ENCODE measurements around the gene SNX22. TPM values are rescaled to one million over a fixed set of nuclear protein-coding genes. Genes with fewer than 3 reads are reported as not detected.

SNX22 gene
- total and polyA plus RNA-seq, 9 of the 15 experiments (the other 6 are each of a cell fraction or from before 2014, with no cell fraction given) = 0.91 to 3.0 (median 2.0) TPM

GRCh38 chr15:64127521-64128270 is 23.8 kb upstream of the SNX22 start (continued):
- TF ChIP-seq ZNF778 (CRISPR knock-in tag; IDR thresholded peaks at IDR 0.05) = no peak
- no peak for TF ChIP-seq DEAF1 (CRISPR knock-in tag; IDR thresholded peaks at IDR 0.05)
- TF ChIP-seq CEBPZ (IDR thresholded peaks at IDR 0.05; ENCODE audit: borderline replicate concordance, low read depth, low read length) = no peak
- no peak for TF ChIP-seq ZNF431 (CRISPR knock-in tag; IDR thresholded peaks at IDR 0.05)
- no peak for TF ChIP-seq MAFF (IDR thresholded peaks at IDR 0.05; ENCODE audit: low read length)
- TF ChIP-seq MEF2D (tag; conservative IDR thresholded peaks at IDR 0.05; ENCODE audit: low read depth) = no peak
- TF ChIP-seq MCM7 (IDR thresholded peaks at IDR 0.05) = no peak
- TF ChIP-seq GABPB2 (CRISPR knock-in tag; conservative IDR thresholded peaks at IDR 0.05) = no peak

Data from K562 (cell line).